SJCRH30 (cell line): ENCODE measurements around the gene MAP3K14. TPM values are rescaled to one million over a fixed set of nuclear protein-coding genes. Genes with fewer than 3 reads are reported as not detected.

Experiments used
- DNase-seq, 2 experiments: peaks; one replicate each; pipeline ENCODE4 v3.0.0-alpha.2; 2015 to 2020
- H3K27ac ChIP-seq: fragments of 250-450 bp; sonication (Bioruptor Pico); 2 replicates; pipeline ENCODE4 v1.5.1; 2020; ENCODE audit warnings: mild to moderate bottlenecking, moderate library complexity
- H3K27me3 ChIP-seq: fragments of 250-450 bp; sonication (Bioruptor Pico); 2 replicates; pipeline ENCODE4 v1.5.1; 2020; ENCODE audit warnings: mild to moderate bottlenecking, moderate library complexity
- H3K36me3 ChIP-seq: fragments of 250-450 bp; sonication (Bioruptor Pico); 2 replicates; pipeline ENCODE4 v1.5.1; 2020; ENCODE audit warnings: mild to moderate bottlenecking, moderate library complexity
- H3K4me1 ChIP-seq: fragments of 250-450 bp; sonication (Bioruptor Pico); 2 replicates; pipeline ENCODE4 v1.5.1; 2020; ENCODE audit warnings: mild to moderate bottlenecking, moderate library complexity
- H3K4me3 ChIP-seq: fragments of 250-450 bp; sonication (Bioruptor Pico); 2 replicates; pipeline ENCODE4 v1.5.1; 2020; ENCODE audit warnings: mild to moderate bottlenecking, moderate library complexity
- H3K9me3 ChIP-seq: fragments of 250-450 bp; sonication (Bioruptor Pico); replicated peaks from 2 replicates; pipeline ENCODE4 v1.5.1; 2020; ENCODE audit warnings: mild to moderate bottlenecking, moderate library complexity
- total RNA-seq: library from RNA; depleted of rRNA; stranded (reverse); fragments of >200 nt; shearing (Covaris generic); gene quantifications from 2 replicates; pipeline ENCODE4 v1.2.3, GENCODE V29; 2014

The MAP3K14 gene
- total RNA-seq, 1 experiment from 2014 or later, result 4.7 TPM

DNA sequence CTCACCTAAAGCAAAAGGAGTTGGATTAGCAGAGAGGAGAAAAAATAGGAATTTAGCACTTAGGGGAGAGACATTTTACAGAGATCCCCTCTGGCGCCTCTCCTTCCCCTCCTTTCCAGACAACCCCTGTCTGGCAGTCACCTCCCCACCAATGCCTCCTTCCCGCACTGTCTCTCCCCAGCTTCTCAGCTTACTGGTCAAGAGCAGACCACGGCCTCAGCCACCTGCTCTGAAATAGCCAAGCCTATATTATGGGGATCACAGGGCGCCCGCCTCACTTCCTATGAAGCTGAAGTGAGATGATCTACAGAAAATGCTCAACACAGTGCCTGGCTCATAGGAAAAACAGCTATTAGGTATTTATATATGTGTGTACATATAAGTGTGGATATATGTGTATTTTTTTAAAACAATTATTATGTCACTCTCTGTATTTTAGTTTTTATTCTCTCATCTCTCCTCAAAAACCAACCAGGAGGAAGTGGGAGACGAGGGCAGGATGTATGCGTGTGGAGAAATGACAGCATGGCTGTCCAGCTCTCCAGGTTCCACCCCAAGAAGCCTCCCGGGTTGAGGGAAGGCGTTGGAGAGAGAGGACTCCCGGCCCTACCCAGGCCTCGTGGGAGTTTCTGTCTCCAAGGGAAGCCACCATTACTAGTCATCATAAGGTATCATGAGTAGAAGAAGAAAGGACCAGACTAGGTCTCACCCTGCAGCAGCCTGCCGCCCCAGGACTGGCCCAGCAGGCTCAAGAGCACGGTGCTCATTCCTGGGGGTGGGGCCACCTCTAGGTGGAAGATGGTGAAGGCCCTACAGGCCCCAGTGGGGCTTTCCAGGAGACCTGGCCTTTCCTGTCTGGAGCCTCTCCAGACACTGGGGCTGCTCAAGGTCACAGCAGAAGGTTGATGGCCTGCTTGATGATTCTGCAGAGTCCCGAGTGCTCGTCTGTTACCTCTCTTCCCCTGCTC, 27.2 kb downstream of the MAP3K14 start:
- DNase-seq, result peak; percentile 40 to 53
- no peaks in the 10 kb centered on the region for H3K27me3 ChIP-seq
- H3K4me3 ChIP-seq, result no peak overlapping the region
- H3K4me1 ChIP-seq, result peaks cover 48% of the 10 kb centered on the region
- H3K27ac ChIP-seq, result no peak overlapping the region
- peaks cover 2% of the 10 kb centered on the region; the same call in 1 of the 2 replicates for H3K36me3 ChIP-seq
- no peaks in the 10 kb centered on the region for H3K9me3 ChIP-seq

GRCh38 chr17:45288825-45289224, 28.0 kb downstream of the MAP3K14 start:
- no peak for DNase-seq
- Histone ChIP-seq H3K9me3 (no peaks in the 10 kb centered on the region), H3K27ac (no peak overlapping the region), H3K27me3 (no peaks in the 10 kb centered on the region), H3K36me3 (peaks cover 7% of the 10 kb centered on the region; the same call in 1 of the 2 replicates), H3K4me3 (no peak overlapping the region), H3K4me1 (peaks cover 40% of the 10 kb centered on the region)

DNA sequence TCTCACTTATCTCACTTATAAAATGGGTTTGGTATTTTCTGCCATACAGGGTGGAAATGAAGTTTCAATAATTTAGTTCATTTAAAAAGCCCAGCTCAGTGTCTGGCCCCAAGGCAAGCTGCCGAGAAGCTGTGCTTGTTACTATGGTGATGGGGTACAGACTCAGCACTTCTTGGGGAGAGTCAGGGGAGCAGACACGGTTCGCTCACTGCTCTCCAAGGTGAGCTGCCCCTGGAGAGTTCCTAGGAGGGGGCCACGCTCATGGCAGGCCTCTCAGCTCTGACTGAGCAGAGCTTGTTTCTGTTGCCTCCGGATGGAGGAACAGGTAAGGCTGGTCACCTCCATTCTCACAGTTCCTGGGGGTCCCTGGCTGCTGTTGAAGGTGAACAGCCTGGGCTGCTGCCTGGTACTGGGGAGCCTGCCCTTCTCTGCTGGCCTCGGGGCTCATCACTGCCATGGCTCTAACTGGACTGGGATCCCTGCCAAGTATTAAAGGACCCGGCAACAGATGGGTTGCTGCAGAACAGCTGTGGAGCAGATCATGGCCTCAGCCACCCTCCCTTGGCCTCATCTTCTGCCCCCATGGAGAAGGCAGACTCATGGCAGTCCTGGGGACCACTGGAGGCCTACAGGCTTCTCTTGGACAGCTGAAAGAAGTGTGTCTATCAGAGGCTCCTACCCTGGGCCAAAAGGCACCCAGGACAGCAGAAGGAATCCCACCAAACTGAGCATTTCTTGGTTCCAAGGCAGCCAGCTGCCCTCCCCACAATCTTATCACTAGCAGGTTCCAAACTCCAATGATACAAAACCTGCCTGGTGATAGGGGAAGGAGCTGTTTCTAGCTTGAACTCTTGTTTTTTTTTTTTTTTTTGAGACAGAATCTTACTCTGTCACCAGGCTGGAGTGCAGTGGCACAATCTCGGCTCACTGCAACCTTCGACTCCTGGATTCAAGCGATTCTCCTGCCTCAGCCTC, 29.0 kb downstream of the MAP3K14 start:
- peak overlapping the region; percentile 11; the same call in 1 of the 2 replicates for H3K27ac ChIP-seq
- H3K36me3 ChIP-seq, result peaks cover 7% of the 10 kb centered on the region; the same call in 1 of the 2 replicates
- no peaks in the 10 kb centered on the region for H3K9me3 ChIP-seq
- peaks cover 38% of the 10 kb centered on the region for H3K4me1 ChIP-seq
- peak; percentile 93 to 97 for DNase-seq
- no peak overlapping the region for H3K4me3 ChIP-seq
- no peaks in the 10 kb centered on the region for H3K27me3 ChIP-seq

GRCh38 chr17:45286286-45286685, 30.5 kb downstream of the MAP3K14 start:
- Histone ChIP-seq H3K9me3 (no peaks in the 10 kb centered on the region), H3K4me1 (peaks cover 38% of the 10 kb centered on the region), H3K27ac (no peak overlapping the region), H3K36me3 (peaks cover 7% of the 10 kb centered on the region; the same call in 1 of the 2 replicates), H3K4me3 (no peak overlapping the region), H3K27me3 (no peaks in the 10 kb centered on the region)
- no peak for DNase-seq

- no peak for DNase-seq
- Histone ChIP-seq H3K27me3 (no peaks in the 10 kb centered on the region), H3K36me3 (peaks cover 7% of the 10 kb centered on the region; the same call in 1 of the 2 replicates), H3K4me3 (no peak overlapping the region), H3K27ac (no peak overlapping the region), H3K4me1 (peaks cover 33% of the 10 kb centered on the region), H3K9me3 (no peaks in the 10 kb centered on the region)
These were observed 32.4 kb downstream of the MAP3K14 start for GRCh38 chr17:45284176-45285140.

DNA sequence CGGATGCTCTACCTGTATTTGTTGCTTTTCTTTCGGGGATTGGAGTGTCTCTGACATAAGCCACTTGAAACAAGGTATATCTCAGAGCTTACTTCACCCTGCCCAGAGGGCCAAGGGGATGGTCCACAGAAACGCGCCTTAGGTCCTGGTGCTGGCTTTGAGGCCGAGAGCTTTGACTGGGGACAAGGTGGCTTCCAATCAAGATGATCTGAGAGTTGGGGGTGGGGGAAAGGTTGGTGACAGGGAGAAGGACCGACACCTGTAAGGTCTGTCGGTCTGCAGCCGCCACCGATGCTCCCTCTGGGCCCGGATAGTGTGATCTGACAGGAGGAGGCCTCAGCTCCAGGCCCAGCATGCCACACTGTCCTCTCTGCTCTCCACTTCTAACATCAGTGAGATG, 33.1 kb downstream of the MAP3K14 start:
- Histone ChIP-seq H3K27ac (peak overlapping the region; percentile 49), H3K36me3 (peaks cover 6% of the 10 kb centered on the region; the same call in 1 of the 2 replicates), H3K4me1 (peaks cover 26% of the 10 kb centered on the region), H3K4me3 (no peak overlapping the region), H3K27me3 (no peaks in the 10 kb centered on the region), H3K9me3 (no peaks in the 10 kb centered on the region)
- no peak for DNase-seq

DNA sequence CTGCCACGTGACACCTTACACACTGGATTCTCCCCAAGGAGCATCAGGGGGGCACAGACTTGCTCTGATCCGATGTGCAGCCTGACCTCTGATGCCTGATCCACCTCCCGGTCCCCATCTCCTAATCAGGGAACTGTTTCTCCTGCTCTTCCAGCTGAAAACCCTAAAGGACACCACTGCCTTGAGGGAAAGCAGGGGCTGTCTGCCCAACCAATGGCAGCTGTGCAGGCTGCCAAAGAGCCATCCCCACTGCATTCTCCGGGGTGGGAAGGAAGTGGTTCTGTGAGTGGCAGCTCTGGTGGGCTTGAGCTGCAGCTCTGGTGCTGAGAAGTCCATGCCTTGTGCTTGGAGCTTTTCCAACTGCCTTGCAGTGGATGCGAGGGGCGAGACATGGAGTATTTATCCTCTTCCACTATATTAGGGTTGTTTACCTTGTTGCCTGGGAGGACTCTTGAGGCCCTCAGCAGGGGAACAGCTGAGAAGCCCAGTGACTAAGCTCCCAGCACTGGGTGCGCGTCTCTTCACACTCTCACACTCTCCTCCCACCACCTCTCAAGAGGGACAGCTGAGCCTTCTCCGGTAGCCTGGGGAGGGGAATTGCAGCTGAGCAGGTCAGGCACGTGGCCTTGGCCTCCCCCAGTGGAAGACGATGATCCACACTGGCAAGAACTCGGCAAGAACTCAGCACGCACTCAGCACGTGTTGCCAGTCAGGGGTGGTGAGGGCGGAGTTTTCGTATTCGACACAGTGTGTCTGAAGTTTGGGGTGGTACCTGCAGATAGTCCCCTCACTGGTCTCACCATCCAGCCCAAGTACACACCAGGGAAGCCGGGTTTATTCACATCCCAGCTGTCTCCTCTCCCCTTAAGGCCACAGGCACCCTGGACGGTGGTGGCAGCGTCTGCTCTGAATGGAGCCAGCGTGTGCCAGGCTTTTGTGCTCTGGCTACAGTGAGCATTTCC, 33.9 kb downstream of the MAP3K14 start:
- Histone ChIP-seq H3K36me3 (peaks cover 5% of the 10 kb centered on the region; the same call in 1 of the 2 replicates), H3K4me3 (no peak overlapping the region), H3K9me3 (no peaks in the 10 kb centered on the region), H3K27ac (peak overlapping the region; percentile 49), H3K4me1 (peaks cover 19% of the 10 kb centered on the region), H3K27me3 (no peaks in the 10 kb centered on the region)
- DNase-seq, result peak; percentile 96

DNA sequence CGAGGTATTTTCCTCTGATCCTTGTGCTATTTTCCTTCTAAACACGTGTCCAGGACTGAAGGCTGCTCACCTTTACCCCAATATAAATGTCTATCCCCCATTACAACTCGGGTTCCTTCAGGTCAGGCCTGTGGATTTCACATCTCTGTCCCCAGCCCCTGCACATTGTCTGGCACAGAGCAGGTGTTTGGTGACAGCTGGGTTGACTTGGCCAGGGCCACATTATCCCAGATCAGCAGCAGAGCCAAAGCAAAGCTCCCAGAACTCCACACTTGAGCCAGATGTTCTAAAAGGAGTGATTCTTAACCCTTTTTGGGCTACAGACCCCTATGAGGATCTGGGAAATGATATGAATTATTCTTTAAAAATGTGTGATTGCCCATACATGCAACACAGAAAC, 36.9 kb downstream of the MAP3K14 start:
- peak in 1 of 2 experiments; percentile 42 for DNase-seq
- Histone ChIP-seq H3K27me3 (no peaks in the 10 kb centered on the region), H3K4me1 (peaks cover 26% of the 10 kb centered on the region), H3K27ac (no peak overlapping the region), H3K4me3 (no peak overlapping the region), H3K9me3 (no peaks in the 10 kb centered on the region), H3K36me3 (peaks cover 5% of the 10 kb centered on the region; the same call in 1 of the 2 replicates)

- no peak overlapping the region for H3K27ac ChIP-seq
- DNase-seq, result no peak
- H3K4me3 ChIP-seq, result no peak overlapping the region
- no peaks in the 10 kb centered on the region for H3K27me3 ChIP-seq
- no peaks in the 10 kb centered on the region for H3K9me3 ChIP-seq
- H3K36me3 ChIP-seq, result peaks cover 4% of the 10 kb centered on the region; the same call in 1 of the 2 replicates
- peaks cover 32% of the 10 kb centered on the region for H3K4me1 ChIP-seq
These were observed 38.8 kb downstream of the MAP3K14 start for GRCh38 chr17:45277992-45278391.

DNA sequence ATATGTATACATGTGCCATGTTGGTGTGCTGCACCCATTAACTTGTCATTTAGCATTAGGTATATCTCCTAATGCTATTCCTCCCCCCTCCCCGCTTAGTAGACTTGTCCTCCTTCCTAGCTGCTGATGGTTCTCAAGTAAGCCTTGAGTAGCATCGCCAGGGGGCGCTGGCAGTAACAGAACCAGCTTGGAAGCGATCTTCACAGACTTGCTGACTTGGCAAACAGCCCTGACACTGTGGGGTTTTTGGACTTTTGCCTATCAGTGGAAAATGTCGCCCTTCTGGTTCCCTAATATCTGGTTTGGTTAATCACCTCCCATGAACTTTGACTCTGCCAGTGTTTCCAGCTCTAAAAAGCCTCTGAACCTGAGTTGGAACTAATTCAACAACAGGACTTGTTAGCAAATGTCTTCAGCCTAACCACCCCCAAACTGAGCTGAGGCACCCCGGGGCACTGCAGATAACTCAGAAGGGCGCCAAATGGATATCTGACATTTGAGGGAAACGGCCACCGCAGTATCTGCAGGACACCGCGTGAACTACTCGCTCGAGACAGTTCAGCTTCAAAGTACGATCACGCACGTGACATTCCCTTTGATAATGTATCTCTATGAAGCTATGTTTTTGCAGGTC, 39.5 kb downstream of the MAP3K14 start:
- no peak overlapping the region for H3K4me3 ChIP-seq
- DNase-seq, result peak; percentile 90 to 97
- peaks cover 28% of the 10 kb centered on the region for H3K4me1 ChIP-seq
- H3K9me3 ChIP-seq, result no peaks in the 10 kb centered on the region
- no peaks in the 10 kb centered on the region for H3K27me3 ChIP-seq
- peaks cover 4% of the 10 kb centered on the region; the same call in 1 of the 2 replicates for H3K36me3 ChIP-seq
- no peak overlapping the region for H3K27ac ChIP-seq

DNA sequence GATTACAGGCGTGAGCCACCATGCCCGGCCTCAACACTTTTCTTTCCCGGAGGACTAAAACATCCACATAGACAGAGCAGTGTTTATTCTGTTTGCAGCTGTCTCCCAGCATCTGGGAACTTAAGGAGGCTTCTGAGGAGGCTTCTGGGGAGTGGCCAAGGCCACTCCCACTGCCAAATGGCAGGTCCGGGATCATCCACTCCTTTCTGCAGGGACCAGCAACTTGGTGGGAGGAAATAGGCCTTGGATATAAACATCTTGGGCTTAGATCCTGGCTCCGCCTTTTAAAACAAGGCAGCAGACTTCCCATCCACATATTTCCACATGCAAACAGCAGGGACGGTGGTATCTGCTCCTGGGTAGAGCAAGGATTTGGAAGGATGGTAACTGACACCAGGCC, 40.8 kb downstream of the MAP3K14 start:
- Histone ChIP-seq H3K36me3 (peaks cover 4% of the 10 kb centered on the region; the same call in 1 of the 2 replicates), H3K4me3 (no peak overlapping the region), H3K27me3 (no peaks in the 10 kb centered on the region), H3K9me3 (no peaks in the 10 kb centered on the region), H3K4me1 (peaks cover 28% of the 10 kb centered on the region), H3K27ac (no peak overlapping the region)
- peak; percentile 70 to 83 for DNase-seq

GRCh38 chr17:45274033-45274432, 42.8 kb downstream of the MAP3K14 start:
- H3K4me3 ChIP-seq, result no peak overlapping the region
- no peaks in the 10 kb centered on the region for H3K9me3 ChIP-seq
- H3K4me1 ChIP-seq, result peaks cover 28% of the 10 kb centered on the region
- DNase-seq, result no peak
- peaks cover 15% of the 10 kb centered on the region; the same call in 1 of the 2 replicates for H3K36me3 ChIP-seq
- H3K27ac ChIP-seq, result peak overlapping the region; percentile 61
- no peaks in the 10 kb centered on the region for H3K27me3 ChIP-seq
